Activated CD4-positive, CD25-positive, alpha-beta regulatory T cell treated with anti-CD3 and anti-CD28 coated beads, Interleukin-2, amount 50 U/mL, for 72 hours (primary cell): Measurements from ENCODE around the gene ZFP14.

ENCODE experiments used
- DNase-seq: peaks from one replicate; pipeline ENCODE4 v3.0.0; 2021

Gene ZFP14

GRCh38 chr19:36378625-36379509 lies at the start of gene ZFP14:
Gene ZFP14 (minus strand): TSS chr19:36379201. CDS start chr19:36367892, 11,309 bp downstream.
- DNase-seq: peak; percentile 91

DNA sequence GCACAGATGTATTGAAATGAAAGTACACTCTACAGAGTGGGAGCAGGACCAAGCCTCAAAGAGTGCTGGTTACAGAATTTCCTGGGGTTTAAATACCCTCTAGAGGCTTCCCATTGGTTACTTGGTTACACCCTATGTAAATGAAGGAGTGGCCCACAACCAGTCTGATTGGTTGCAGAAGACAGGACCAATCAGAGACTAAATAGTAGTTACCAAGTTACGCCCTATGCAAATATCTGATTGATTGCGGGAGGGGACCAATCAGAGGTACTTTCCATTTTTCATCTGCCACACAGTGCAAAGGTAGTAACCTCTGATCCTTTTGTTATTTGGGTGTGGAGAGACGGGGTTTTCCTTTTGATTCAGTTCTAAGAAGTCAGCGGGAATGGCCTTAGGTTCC lies 44.9 kb upstream of the ZFP14 start:
- DNase-seq: no peak

DNA sequence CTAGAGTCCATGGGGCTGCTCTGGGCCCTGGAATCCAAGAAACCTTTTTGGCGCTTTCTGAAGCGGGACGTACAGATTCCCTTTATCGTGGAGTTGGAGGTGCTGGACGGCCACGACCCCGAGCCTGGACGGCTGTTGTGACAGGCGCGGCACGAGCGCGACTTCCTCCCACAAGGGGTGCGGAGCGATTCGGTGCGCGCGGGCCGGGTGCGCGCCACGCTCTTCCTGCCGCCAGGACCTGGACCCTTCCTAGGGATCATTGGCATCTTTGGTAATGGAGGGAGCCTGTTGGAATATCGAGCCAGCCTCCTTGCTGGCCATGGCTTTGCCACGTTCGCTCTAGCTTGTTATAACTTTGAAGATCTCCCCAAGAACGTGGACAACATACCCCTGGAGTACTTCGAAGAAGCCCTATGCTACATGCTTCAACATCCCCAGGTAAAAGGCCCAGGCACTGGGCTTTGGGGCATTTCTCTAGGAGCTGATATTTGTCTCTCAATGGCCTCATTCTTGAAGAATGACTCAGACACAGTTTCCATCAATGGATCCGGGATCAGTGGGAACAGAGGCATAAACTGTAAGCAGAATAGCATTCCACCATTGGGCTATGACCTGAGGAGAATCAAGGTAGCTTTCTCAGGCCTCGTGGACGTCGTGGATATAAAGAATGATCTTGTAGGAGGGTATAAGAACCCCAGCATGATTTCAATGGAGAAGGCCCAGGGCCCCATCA lies 42.9 kb upstream of the ZFP14 start:
- no peak for DNase-seq

- no peak for DNase-seq
Observed at GRCh38 chr19:36420961-36421748, 42.2 kb upstream of the ZFP14 start.

DNA sequence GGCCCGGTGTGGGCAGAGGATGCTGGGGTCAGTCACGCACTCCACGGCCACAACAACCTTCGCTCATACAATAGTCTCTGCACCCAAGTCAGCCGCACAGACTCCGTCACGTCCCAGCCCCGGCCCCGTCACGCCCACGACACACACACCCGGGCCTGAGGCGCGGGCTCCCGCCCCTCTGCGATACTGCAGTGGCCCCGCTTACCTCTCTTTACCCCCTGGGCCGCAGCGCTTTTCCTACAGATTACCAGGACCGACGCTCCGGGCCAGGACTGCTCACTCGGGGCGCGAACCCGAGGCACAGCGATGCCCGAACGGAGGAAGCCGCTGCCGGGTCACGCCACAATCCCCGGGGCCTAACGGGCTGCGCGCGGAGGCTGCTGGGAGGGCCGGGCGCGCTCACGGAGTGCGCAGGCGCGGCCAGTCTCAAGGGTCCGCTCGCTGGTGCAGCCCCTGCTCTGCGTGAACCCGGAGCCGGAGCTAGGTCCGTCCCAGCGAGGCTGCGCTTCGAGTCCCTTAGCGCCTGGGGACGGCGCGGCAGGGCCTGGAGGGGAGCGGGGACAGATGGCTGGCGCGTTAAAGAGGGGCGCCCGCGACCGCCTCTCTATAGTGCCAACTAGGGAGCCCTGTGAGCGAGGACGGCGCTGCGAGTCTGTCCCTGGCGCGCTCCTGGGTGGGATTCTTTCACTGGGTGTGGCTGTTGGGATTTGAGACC lies 39.4 kb upstream of the ZFP14 start, which contains the start of gene ZFP82:
Gene ZFP82, minus strand, starts transcription at position 358 of the 715 bp plus-strand sequence. CDS start 8,855 bp downstream, outside the sequence.
- DNase-seq: peak; percentile 81

- peak; percentile 29 for DNase-seq
Observed at GRCh38 chr19:36417752-36418286, 38.8 kb upstream of the ZFP14 start.

DNA sequence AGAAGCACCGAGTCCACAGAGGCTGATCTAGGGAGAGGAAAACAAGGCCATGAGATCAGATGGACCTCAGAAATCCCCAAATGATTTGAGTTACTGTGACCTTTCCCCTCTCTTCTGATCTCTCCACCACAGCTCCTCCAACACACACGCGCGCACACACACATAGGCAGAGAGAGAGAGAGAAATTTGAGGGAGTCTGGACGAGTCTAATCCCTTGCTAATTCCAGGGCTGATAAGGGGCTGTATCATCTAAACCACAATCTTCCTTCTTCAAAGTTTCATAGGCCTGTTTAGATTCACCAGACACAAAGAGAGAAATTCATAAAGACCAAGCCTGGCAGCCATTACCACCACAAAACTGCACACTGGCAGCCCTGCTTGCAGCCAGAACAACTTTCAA lies 30.8 kb upstream of the ZFP14 start:
- DNase-seq: no peak

GRCh38 chr19:36408101-36408500 lies 29.1 kb upstream of the ZFP14 start:
- DNase-seq: no peak

- DNase-seq: no peak
Observed at GRCh38 chr19:36404498-36404897, 25.5 kb upstream of the ZFP14 start.

DNA sequence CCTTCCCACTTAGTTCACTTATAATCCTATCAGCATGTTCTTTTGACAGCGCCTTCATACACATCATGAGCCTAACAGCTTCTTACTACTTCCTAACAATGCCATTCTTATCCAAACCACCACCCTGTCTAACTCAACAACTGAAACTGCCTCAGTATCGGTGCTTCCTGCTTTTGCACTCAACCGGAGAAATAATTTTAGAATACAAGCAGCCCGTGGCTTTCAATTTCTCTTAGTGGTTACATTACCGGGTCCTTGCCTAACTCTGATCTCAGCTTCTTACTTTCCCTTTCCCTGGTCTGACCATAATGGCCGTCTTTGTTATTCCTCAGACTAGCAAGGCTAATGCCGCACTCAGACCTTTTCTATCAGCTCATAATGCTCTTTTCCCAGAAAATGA lies 22.5 kb upstream of the ZFP14 start:
- no peak for DNase-seq

- DNase-seq: no peak
Observed at GRCh38 chr19:36398571-36398970, 19.6 kb upstream of the ZFP14 start.

GRCh38 chr19:36392916-36393673 lies 14.1 kb upstream of the ZFP14 start:
- no peak for DNase-seq

- DNase-seq: no peak
Observed at GRCh38 chr19:36379510-36379819, 464 bp upstream of the ZFP14 start.

DNA sequence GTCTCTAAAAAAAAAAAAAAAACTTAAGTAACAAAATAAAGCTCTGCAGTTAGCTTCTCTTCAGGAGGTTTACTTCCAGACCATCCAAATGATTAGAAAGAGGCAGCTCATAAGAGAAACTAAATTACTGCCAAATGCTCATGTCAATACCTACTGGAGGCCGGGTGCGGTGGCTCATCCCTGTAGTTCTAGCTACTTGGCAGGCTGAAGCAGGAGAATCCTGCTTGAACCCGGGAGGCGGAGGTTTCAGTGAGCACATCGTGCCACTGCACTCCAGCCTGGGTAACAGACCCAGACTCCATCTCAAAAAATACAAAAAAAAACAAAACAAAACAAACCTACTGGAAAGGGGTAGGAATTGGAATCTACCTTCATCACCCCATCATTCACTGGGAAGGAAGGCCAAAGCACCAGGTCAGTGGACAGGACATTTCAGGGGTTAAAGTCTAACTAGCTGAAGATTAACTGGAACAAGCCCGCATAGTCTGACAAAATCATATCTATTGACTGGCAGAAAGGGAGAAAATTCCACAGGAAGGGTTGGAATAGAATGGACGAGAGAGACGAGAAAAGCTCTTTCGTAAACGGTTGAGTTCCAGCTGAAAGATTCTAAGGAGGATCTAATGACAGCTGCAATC lies 1.3 kb downstream of the ZFP14 start:
- DNase-seq: no peak

DNA sequence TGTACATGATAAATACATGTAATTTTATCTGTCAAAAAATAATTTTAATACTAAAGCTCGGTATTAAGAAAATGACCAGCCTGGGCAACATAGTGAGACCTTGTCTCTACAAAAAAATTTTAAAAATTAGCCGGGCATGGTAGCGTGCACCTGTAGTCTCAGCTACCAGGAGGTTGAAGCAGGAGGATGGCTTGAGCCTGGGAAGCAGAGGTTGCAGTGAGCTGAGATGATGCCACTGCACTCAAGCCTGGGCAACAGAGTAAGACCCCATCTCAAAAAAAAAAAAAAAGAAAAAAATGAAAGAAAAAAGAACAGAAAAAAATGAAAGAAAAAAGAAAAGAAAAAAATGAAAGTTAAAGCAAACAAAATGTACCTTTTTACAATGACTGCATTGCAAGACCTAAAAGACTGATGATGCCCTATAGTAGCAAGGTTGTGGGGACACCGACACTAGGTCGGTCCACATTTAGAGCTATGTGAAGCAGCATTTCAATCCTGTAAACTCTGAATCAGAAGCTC lies 5.3 kb downstream of the ZFP14 start:
- DNase-seq: no peak

- no peak for DNase-seq
Observed at GRCh38 chr19:36371886-36372285, 7.1 kb downstream of the ZFP14 start.

DNA sequence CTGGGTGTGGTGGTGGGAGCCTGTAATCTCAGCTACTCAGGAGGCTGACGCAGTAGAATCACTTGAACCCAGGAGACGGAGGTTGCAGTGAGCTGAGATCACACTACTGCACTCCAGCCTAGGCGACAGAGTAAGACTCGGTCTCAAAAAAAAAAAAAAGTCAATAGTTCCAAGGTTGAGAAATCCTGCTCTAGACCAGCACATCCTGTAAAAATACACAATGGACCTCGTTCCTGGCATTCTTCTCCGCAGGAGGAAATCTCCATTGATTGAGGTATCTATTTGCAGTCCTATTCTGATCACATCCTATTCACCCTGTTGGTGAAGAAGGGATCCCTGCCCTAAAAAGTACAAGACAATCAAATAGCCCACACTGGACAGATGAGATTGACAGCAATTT lies 15.2 kb downstream of the ZFP14 start:
- DNase-seq: no peak

- DNase-seq: no peak
Observed at GRCh38 chr19:36340786-36341372, 38.1 kb downstream of the ZFP14 start.

- DNase-seq: peak; percentile 72
Observed at GRCh38 chr19:36331353-36332228, 47.4 kb downstream of the ZFP14 start.
